Keratinocyte (primary cell): ENCODE data around the gene PRXL2B.

Experiments used
- EZH2 ChIP-seq: IDR thresholded peaks from one replicate; pipeline ENCODE4 v1.6.1; 2012; ENCODE audit warnings: inconsistent platforms, mild to moderate bottlenecking, low read length, moderate library complexity
- TF ChIP-seq, protein P1 (sequence below), 3 experiments: IDR thresholded peaks in 1 of 3; conservative IDR thresholded peaks in 1 of 3; optimal IDR thresholded peaks in 1 of 3; 2 replicates in 2 of 3; 3 replicates in 1 of 3; pipeline versions ENCODE3 to v1.5.1; 2011; ENCODE audit warnings: low read length in 3 of 3, mild to moderate bottlenecking in 3 of 3, moderate library complexity in 2 of 3, control low read depth in 1 of 3, inconsistent platforms in 1 of 3; ENCODE audit not compliant: insufficient read depth in 2 of 3; ENCODE audit errors: extremely low read depth in 1 of 3

DNA sequence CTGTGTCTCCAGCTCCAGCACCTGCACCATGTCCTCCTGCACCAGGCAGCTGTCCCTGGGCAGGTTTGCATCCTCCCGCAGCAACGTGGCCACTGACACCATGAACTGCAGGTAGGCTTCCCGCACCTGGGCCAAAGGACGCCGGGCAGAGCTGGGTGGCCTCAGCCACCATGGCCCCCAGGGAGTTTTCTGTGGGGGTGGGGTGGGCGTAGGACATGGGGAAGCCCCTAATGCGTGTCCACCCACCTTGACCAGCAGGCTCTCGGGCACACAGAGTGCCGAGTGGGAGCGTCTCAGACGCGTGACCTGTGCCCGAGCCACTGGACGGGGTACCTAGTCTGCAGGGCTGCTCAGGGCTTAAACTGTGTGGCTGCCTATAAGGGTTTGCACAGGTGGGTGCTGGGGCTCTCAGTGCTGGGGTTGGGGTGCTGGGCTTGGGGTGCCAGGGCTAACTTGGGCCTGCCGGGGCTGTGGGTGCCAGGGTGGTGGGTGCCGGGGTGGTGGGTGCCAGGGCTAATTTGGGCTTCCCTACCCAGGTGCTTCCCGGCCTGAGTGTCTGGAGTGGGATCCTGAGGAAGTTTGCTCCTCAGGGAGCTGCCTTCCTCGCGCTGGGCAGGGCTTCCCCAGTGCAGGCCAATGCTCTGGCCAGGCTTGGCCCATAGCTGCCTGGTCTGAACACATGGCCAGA lies 17.7 kb downstream of the PRXL2B start:
- TF ChIP-seq, protein P1, sequence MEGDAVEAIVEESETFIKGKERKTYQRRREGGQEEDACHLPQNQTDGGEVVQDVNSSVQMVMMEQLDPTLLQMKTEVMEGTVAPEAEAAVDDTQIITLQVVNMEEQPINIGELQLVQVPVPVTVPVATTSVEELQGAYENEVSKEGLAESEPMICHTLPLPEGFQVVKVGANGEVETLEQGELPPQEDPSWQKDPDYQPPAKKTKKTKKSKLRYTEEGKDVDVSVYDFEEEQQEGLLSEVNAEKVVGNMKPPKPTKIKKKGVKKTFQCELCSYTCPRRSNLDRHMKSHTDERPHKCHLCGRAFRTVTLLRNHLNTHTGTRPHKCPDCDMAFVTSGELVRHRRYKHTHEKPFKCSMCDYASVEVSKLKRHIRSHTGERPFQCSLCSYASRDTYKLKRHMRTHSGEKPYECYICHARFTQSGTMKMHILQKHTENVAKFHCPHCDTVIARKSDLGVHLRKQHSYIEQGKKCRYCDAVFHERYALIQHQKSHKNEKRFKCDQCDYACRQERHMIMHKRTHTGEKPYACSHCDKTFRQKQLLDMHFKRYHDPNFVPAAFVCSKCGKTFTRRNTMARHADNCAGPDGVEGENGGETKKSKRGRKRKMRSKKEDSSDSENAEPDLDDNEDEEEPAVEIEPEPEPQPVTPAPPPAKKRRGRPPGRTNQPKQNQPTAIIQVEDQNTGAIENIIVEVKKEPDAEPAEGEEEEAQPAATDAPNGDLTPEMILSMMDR (optimal IDR thresholded peaks at IDR 0.05 in 1 of 3, IDR thresholded peaks at IDR 0.05 in 1 of 3, conservative IDR thresholded peaks at IDR 0.05 in 1 of 3; ENCODE audit: extremely low read depth in 1 of 3, insufficient read depth in 2 of 3, low read length in 3 of 3) = no peak
- TF ChIP-seq EZH2 = no peak
